OCI-M2 (cell line): ENCODE results near the gene TMEM119.
A peak's percentile ranks its signal among the peaks of the same experiment; 100 is the strongest.
"Not testable (repeated sequence)": the region's sequence is repeated elsewhere in the genome, so short reads cannot be mapped to it uniquely, and the experiment has no call there.

Experiments used
- DNase-seq: peaks from one replicate; lab custom pipeline; 2025; ENCODE audit not compliant: unreplicated experiment; lab: John Stamatoyannopoulos, UW

Gene TMEM119

GRCh38 chr12:108635201-108635996, 37.5 kb upstream of the TMEM119 start:
- no peak for DNase-seq

- DNase-seq: no peak
Observed at GRCh38 chr12:108634341-108634751, 36.5 kb upstream of the TMEM119 start.

GRCh38 chr12:108633534-108634248, 35.8 kb upstream of the TMEM119 start, which contains the start of gene SELPLG:
Gene SELPLG, minus strand, starts transcription at chr12:108633894. Its CDS starts 9,587 bp downstream, at chr12:108624307.
- DNase-seq: no peak

GRCh38 chr12:108633081-108633533, 35.2 kb upstream of the TMEM119 start:
- DNase-seq: no peak

GRCh38 chr12:108631261-108631660, 33.4 kb upstream of the TMEM119 start:
- not testable (repeated sequence) for DNase-seq

- no peak for DNase-seq
Observed at GRCh38 chr12:108630481-108631207, 32.8 kb upstream of the TMEM119 start.

- DNase-seq: no peak
Observed at GRCh38 chr12:108629824-108630476, 32.1 kb upstream of the TMEM119 start.

- DNase-seq: no peak
Observed at GRCh38 chr12:108629151-108629550, 31.3 kb upstream of the TMEM119 start.

GRCh38 chr12:108627134-108627920, 29.4 kb upstream of the TMEM119 start:
- DNase-seq: no peak

- no peak for DNase-seq
Observed at GRCh38 chr12:108625228-108625627, 27.3 kb upstream of the TMEM119 start.

GRCh38 chr12:108623577-108623976, 25.7 kb upstream of the TMEM119 start:
- no peak for DNase-seq

- DNase-seq: no peak
Observed at GRCh38 chr12:108622921-108623514, 25.1 kb upstream of the TMEM119 start.

GRCh38 chr12:108622421-108622820, 24.5 kb upstream of the TMEM119 start:
- no peak for DNase-seq

- DNase-seq: no peak
Observed at GRCh38 chr12:108621161-108621560, 23.3 kb upstream of the TMEM119 start.

GRCh38 chr12:108620236-108620879, 22.5 kb upstream of the TMEM119 start:
- no peak for DNase-seq

GRCh38 chr12:108619369-108620160, 21.7 kb upstream of the TMEM119 start:
- no peak for DNase-seq

GRCh38 chr12:108618953-108619274, 21.0 kb upstream of the TMEM119 start:
- not testable (repeated sequence) for DNase-seq

- DNase-seq: peak; percentile 20
Observed at GRCh38 chr12:108618079-108618952, 20.4 kb upstream of the TMEM119 start.
